ENCODE results near the gene NYNRIN.
"Not testable (repeated sequence)": the region's sequence is repeated elsewhere in the genome, so short reads cannot be mapped to it uniquely, and the experiment has no call there.

NYNRIN gene

DNA sequence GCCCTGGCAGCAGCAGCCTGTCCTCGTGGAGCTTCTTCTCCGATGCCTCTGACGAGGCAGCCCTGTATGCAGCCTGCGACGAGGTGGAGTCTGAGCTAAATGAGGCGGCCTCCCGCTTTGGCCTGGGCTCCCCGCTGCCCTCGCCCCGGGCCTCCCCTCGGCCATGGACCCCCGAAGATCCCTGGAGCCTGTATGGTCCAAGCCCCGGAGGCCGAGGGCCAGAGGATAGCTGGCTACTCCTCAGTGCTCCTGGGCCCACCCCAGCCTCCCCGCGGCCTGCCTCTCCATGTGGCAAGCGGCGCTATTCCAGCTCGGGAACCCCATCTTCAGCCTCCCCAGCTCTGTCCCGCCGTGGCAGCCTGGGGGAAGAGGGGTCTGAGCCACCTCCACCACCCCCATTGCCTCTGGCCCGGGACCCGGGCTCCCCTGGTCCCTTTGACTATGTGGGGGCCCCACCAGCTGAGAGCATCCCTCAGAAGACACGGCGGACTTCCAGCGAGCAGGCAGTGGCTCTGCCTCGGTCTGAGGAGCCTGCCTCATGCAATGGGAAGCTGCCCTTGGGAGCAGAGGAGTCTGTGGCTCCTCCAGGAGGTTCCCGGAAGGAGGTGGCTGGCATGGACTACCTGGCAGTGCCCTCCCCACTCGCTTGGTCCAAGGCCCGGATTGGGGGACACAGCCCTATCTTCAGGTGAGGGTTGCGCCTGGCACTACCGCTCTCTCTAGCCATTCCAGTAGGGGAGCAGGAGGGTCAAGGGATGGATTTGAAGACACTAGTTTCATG is 28.7 kb upstream of the NYNRIN start:
- DNase-seq (ENCODE audit: low spot score) = no peak

DNA sequence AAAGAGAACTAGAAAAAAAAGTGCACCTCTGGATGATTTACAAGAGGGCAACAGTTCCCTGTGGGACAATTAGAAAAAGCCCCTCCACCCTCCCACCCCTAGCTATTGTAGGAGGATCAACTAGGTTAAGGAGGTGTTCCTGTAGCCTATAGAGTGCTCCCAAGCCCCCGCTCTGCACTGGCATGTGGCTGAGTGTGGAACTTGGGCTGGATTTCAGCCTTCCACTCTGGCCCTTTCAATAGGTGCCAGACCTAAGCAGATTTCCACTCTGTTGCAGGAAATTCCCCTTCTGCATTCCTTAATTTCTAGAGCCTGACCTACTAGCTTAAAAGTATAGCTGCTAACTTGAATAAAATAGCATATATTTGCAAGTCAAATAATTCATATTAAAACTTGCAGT is 28.1 kb upstream of the NYNRIN start:
- DNase-seq (ENCODE audit: low spot score) = no peak

DNA sequence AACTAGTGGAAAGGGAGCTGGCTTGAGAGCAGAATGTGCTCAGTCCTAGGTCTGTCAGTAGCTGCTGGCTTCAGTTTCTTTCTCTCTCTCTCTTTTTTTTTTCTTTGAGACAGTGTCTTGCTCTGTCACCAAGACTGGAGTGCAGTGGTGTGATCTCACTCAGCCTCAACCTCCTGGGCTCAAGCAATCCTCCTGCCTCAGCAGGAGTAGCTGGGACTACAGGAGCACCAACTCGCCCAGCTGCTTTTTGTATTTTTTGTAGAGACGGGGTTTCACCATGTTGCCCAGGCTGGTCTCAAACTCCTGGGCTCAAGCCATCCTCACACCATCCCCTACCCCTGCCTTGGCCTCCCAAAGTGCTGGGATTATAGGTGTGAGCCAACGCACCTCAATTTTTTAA is 27.2 kb upstream of the NYNRIN start:
- DNase-seq (ENCODE audit: low spot score) = not testable (repeated sequence)

DNA sequence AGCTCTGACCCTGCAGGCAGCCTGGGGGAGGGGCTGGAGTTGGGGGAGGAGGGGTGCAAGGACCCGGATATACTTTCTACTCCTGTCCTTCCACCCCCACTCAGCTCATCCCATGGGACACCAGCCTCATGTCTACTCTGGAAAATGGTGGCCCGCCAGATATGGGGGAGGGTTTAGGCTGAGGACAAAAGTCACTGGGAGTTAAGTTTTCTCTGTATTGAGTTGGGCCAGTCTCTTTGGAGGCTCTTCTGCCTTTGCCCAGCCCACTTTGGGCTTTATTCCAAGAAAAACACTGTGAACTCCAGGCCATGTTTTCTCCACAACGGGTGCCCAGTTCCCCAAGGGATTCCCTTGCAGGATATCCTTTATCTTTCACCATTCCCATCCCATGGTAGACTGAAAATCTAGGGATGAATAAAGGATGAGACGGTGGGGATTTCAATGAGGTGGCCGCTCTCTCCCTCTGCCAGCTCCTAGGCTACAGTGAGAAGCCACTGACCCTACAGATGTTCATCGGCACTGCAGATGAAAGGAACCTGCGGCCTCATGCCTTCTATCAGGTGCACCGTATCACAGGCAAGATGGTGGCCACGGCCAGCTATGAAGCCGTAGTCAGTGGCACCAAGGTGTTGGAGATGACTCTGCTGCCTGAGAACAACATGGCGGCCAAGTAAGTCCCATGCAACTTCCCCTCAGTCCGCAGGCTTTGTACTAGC is 25.9 kb upstream of the NYNRIN start:
- no peak for DNase-seq (ENCODE audit: low spot score)

DNA sequence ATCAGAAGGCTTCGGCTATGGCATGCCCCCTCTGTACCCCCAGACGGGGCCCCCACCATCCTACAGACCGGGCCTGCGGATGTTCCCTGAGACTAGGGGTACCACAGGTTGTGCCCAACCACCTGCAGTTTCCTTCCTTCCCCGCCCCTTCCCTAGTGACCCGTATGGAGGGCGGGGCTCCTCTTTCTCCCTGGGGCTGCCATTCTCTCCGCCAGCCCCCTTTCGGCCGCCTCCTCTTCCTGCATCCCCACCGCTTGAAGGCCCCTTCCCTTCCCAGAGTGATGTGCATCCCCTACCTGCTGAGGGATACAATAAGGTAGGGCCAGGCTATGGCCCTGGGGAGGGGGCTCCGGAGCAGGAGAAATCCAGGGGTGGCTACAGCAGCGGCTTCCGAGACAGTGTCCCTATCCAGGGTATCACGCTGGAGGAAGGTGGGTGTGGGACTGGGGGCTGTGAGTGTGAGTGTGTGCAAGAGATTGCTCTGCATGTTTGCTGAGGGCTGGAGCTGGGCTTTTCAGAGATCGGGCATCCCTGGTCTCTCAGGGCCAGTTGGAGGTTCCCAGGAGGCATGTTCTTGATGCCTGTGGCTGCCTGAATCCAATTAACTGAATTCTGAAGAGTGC is 22.2 kb upstream of the NYNRIN start:
- DNase-seq (ENCODE audit: low spot score) = no peak

DNA sequence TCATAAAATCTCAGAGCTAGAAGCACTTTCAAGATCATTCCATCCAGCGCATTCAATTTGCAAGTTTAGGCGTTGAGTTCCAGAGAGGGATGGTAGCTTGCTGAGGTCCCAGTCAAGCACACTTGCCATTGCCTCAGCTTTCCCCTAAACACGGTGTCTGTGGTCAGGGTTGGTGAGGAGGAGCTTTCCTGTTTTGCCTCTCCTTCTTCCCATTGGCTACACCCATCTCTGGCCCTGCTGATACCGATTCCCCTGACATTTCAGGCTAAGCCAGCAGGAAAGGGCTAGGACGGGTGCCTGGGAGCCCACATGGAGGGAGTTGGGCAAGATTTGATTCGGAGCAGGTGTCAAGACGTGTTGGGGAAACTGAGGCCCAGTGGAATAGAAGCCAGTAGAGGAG is 21.7 kb upstream of the NYNRIN start:
- no peak for DNase-seq (ENCODE audit: low spot score)

DNA sequence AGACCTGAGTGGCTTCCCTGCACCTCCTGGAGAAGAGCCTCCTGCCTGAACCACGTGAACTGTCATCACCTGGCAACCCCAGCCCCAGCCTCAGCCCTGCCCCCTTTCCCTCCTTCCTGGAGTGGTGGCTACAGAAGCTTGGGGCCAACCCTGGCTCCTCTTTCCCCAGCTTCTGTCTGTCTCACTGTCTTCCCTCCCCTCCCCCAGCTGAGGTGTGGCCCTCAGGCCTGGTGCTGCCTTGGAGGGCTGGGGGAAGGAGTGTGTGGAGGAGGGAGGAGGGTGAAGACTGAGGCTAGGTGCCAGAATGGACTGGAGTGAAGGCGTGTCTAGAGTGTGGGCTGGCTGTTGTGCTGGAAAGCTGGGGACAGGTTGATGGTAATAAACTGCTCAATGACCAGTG is 21.1 kb upstream of the NYNRIN start:
- DNase-seq (ENCODE audit: low spot score) = no peak

DNA sequence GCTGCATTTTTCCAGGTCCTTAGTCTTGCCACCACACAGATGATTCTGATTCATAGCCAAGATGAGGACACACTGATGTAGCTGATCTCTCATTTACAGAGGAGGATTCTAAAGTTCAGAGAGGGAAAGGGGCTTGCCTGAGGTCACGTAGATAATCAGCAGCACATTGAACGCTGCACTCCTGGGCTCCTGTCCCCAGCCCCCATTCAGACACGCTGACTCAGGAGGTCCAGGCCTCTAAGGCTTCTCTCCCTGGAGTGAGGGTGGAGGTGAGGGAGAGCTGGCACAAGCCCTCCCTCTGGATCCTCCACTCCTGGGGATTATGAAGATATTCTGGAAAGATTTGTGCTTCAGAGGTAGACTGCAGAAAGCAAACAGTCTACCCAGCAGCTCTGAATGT is 20.5 kb upstream of the NYNRIN start:
- no peak for DNase-seq (ENCODE audit: low spot score)

DNA sequence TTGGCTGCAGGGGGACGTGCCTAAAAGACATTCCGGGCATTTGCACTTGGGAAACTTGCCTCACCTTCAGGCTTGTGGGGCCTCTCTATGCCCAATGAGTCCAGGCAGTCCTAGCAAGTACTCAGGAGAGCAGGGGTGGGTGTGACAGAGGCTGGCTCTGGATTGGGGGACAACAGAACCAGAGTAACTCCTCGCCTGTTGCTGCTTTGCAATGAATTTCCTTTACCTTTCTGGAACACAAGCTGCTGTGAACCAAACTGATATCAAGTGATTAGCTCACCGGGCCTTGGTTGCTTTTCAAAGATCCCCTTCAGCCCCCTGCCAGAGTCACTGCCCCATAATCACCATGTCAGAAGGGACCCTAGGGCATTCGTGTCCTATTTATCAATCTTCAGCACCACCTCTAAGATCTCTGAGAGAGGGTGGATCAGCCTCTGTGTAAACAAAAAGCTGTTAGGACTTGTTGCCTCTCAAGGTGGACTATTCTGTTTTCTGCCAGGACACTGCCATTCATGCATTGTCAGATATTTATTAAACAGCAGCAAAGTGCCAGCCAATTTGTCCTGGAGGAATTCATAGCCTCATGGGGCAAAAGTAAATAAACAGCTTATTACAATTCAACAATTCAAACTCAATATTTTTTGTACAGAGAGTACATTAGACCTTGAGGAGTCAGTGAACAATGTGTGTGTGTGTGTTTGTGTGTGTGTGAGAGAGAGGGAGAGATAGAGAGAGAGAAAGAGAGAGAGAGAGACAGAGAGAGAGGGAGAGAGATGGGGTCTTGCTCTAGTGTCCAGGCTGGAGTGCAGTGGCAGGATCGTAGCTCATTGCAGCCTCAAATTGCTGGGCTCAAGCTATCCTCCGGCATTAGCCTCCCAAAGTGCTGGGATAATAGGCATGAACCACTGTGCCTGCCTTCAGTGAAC is 19.6 kb upstream of the NYNRIN start:
- no peak for DNase-seq (ENCODE audit: low spot score)

DNA sequence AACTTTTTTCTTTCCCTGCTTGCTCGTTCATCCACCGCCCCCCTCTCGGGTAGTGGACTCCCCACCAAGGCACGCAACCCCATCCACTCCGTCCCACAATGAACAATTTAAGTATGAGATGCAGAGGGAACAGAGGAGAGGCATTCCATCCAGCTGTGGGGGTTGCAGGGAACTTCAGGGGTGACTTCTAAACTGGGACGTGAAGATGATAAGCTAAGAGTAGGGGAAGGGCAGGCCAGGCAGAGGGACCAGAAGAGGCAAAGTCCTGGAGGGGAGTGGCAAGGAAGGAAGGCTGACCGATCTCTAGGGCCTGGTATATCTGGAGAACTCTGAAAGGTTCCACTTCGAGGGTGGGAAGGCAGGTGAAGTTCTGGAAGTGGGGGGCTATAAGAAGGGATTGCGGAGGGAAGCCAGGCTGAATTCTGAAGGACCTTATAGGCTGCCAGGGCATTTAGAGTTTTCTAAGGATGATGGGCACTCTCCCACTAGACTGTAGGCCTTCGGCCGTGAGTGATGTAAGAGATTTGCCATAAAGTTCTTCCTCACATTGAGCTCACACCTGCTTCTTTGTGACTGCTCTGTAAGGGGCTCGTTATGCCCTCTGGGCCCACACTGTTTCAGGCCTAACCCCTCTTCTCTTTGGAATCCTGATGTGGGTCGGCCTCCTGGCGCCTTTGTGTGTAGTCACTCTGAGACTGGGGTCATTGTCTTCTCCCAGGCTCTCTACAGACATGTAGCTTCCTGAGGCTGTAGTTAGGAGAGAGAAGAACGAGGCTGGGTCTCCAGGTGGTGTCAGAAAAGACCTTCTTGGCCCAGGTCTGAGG is 18.7 kb upstream of the NYNRIN start:
- DNase-seq (ENCODE audit: low spot score) = no peak

DNA sequence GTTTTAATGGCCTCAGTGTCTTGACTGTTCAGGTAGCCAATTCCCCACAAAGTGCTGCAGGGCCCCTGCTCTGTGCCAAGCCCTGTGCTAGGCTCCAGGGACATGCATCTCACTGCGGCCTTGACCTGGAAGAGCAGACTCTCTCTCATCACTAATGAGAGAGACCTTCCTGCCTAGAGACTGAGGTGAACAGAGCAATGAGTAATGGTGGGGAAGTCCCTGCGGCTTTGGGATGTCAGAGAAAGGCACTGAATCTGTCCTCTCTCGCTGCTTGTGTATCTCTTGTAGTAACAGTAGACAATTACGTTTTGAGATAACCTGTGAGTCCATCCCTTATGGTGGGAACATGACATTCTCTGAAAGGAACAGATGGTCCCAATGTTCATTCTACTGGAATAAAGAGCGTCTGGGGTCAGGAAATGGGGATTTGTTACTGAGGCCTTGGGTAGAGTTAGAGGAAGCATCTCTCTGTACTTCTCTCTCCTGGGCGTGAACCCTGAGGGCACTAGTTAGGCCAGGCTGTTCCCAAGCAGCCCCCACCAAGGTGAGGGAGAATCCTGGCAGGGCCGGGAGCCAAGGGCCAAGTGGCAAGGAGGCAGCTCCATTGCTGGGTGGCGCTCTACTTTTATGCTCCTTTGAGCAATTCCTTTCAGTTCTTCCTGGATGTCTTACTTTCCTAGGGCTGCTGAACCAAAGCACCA is 17.3 kb upstream of the NYNRIN start:
- DNase-seq (ENCODE audit: low spot score) = no peak

DNA sequence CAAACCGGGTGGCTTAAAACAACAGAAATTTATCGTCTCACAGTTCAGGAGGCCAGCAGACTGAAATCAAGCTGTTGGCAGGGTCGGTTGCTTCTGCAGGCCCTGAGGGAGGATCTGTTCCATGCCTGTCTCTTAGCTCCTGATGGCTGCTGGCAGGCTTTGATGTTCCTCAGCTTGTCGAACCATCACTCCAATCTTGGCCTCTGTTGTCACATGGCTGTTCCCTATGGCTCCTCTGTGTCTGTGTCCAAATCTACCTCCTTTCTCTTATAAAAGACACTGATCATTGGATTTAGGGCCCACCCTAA is 16.8 kb upstream of the NYNRIN start:
- DNase-seq (ENCODE audit: low spot score) = no peak

DNA sequence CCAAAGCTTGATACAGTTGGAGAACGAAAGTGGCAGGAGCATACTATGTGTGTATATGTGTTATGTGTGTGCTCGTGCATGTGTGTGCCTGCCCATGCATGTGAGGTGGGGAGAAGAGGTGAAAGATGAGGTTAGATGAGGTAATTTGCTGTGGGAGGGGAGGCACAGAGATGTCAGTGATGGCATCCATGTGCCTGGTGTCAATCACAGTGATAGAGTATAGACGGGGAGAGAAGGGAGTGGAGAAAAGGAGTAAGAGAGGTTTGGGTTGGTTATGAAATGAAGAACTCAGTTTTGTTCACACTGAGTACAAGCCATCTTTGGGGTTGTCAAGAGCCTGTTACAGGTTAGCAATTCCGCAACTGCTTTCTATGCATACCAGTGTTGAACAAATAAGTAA is 14.6 kb upstream of the NYNRIN start:
- no peak for DNase-seq (ENCODE audit: low spot score)

DNA sequence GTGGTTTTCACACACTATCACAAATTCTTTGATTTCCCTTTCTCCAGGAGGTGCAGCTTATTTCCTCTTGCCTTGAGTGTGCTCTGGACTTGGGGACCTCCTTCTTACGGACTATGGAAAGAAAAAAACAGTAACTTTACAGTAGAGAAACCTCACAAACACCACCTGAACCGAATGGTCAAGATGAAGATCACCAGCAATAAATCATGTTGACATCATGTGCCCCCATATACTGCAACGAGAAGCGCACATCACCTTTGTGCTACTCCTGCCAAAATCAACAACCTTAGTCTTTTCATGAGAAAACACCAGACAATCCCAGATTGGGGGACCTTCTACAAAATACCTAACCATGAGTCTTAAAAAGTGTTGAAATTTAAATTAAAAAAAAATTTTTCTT is 13.3 kb upstream of the NYNRIN start:
- no peak for DNase-seq (ENCODE audit: low spot score)

DNA sequence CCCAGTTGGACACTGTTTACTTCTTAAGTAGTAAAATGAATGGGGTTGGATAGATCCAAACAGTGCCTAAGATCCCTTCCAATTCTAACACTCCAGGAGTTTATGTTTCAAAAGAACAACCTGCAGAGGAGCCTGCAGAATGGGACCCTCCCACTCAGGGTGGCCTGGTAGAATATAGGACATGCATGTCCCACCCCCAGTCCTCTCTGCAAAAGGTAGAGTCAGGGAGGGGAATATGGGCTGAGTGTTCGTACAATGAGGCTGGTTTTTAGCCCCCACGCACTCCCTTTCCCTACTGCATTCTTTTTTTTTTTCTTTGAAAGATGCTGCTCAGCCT is 11.8 kb upstream of the NYNRIN start:
- no peak for DNase-seq (ENCODE audit: low spot score)

DNA sequence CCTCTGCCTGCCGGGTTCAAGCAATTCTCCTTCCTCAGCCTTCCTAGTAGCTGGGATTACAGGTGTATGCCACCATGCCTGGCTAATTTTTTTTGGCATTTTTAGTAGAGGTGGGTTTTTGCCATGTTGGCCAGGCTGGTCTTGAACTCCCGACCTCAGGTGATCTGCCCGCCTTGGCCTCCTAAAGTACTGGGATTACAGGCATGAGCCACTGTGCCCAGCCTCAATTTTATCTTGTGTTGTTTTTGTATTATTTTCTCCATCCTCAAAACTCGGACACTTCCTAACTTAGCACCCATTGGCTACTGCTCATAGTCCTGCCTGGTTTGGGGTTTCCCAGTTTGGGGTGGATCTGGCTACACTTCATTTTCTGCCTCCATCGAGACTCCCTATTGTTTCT is 11.2 kb upstream of the NYNRIN start:
- not testable (repeated sequence) for DNase-seq (ENCODE audit: low spot score)

DNA sequence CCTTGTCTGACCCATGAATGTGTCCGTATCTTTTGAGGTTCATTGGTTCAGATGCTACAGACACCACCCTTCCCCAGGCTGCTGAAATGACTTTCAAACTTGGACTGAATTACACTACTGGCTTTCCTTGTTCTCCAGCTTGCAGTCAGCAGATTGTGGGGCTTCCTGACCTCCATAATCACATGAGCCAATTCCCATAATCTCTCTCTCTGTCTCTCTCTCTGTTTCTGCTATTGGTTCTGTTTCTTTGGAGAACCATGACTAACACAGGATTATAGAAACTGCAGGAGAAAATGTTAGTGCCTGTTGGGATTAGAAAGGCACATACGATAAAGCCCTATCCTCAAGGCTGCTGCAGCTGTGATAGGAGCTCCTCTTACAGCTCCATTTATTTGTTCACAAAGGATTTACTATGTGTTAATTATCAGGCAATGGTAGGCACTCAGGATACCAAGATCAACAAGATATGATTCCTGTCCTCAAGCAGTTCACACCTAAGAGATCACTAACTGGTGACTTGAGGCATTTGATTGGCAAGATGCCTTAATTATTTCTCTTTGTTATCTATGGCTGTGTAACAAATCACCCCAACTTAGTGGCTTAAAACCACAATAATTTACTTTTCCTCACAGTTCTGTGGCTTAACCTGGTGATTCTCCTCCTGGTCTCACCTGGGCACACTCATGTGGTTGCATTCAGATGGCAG is 10.2 kb upstream of the NYNRIN start:
- no peak for DNase-seq (ENCODE audit: low spot score)

DNA sequence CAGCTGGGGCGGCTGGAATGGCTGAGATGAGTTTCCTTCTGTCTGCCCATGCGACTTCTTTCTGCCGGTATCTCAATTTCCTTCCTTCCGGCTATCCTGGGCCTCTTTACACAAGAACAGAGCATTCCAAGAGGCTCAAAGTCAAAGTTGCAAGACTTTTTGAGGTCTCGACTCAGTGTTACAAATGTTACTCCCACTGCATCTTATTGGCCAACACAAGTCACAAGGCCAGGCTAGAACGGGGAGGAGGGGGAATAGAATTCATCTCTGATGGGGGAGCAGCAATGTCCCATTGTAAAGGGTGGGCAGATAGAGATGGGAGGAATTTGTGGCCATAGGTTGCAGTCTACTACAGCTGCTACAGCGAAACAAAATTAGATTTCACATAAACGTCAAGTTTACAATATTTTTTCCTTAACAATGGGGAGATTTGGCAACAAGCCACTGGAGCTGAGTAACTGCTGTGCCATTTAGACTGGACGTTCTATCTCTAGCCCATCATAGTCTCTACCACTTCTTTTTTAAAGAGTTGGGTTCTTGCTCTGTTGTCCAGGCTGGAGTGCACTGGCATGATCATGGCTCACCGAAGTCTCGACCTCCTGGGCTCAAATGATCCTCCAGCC is 9.5 kb upstream of the NYNRIN start:
- DNase-seq (ENCODE audit: low spot score) = no peak

DNA sequence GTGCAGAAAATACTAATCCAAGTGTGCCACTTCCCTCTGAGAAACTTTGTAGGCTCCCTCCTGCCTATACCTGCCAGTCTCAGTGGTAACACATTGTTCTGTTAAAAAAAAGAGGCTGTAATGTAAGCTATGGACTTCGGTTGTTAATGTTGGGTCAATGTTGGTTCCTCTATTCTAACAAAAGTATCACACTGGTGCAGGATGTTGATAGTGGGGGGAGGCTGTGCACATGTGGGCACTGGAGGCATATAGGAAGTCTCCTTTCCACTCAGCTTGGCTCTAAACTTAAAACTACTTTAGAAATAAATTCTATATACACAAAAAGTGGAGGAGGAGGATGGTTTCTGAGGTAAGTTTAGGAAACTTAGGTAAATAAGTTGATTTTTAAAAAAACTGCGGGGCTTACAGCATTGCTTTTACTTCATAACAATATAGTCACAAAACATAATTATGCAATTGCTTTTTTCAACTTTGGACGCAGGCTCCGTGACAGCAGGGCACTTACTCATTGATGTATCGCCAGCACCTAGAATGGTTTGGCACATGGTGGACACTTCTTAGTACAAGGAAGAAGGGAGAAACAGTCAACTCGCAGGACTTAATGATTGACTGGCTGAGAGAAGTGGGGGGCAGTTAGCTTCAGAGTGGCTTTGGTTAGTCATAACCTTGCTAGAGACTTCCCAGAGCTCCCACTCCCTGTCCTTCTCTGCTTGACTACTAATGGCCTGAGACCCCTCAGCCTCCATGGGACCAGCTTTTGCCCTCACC is 7.9 kb upstream of the NYNRIN start:
- no peak for DNase-seq (ENCODE audit: low spot score)

Data from GM03348 (cell line).